ENCODE measurements around the gene MAP3K10.

The MAP3K10 gene

GRCh38 chr19:40249781-40250180, 58.6 kb downstream of the MAP3K10 start:
- no peak for DNase-seq (ENCODE audit: low read depth in 2 of 2)

GRCh38 chr19:40251244-40251643, 60.0 kb downstream of the MAP3K10 start:
- no peak for DNase-seq (ENCODE audit: low read depth in 2 of 2)

GRCh38 chr19:40251991-40252390, 60.8 kb downstream of the MAP3K10 start:
- DNase-seq (ENCODE audit: low read depth in 2 of 2), result no peak

GRCh38 chr19:40252395-40252794, 61.2 kb downstream of the MAP3K10 start:
- no peak for DNase-seq (ENCODE audit: low read depth in 2 of 2)

- no peak for DNase-seq (ENCODE audit: low read depth in 2 of 2)
Measured at GRCh38 chr19:40253611-40254092, 62.4 kb downstream of the MAP3K10 start.

GRCh38 chr19:40254714-40255418, 63.6 kb downstream of the MAP3K10 start:
- no peak for DNase-seq (ENCODE audit: low read depth in 2 of 2)

- no peak for DNase-seq (ENCODE audit: low read depth in 2 of 2)
Measured at GRCh38 chr19:40255619-40256166, 64.5 kb downstream of the MAP3K10 start.

- no peak for DNase-seq (ENCODE audit: low read depth in 2 of 2)
Measured at GRCh38 chr19:40256512-40256911, 65.3 kb downstream of the MAP3K10 start.

GRCh38 chr19:40257096-40257517, 65.9 kb downstream of the MAP3K10 start:
- no peak for DNase-seq (ENCODE audit: low read depth in 2 of 2)

- DNase-seq (ENCODE audit: low read depth in 2 of 2), result no peak
Measured at GRCh38 chr19:40261631-40262030, 70.4 kb downstream of the MAP3K10 start.

GRCh38 chr19:40262422-40262821, 71.2 kb downstream of the MAP3K10 start:
- no peak for DNase-seq (ENCODE audit: low read depth in 2 of 2)

GRCh38 chr19:40263440-40264313, 72.5 kb downstream of the MAP3K10 start:
- DNase-seq (ENCODE audit: low read depth in 2 of 2), result no peak

GRCh38 chr19:40264314-40265054, 73.3 kb downstream of the MAP3K10 start:
- DNase-seq (ENCODE audit: low read depth in 2 of 2), result no peak

All from stimulated activated CD4-positive, alpha-beta T cell treated with anti-CD3 and anti-CD28 coated beads, Interleukin-4, amount 100 ng/mL, for 48 hours (primary cell).